ENCODE measurements around the gene PGLYRP4.

DNA sequence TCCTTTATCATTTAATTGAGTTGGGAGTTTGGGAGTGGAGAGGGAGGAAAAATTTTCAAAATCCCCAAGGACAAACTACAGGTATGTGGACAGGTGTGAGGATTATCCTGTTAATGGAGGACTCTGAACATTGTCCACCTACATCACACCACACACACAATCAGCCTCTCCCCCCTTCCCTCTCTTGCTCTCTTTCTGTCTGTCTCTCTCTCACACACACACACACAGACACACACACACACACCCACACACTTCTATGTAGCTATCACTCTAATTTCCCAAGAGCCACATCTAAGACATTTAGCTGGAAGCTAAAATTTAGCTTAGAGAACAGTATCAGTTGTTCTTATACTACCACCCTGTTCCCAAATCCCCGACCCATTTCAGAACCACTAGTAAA, 40.8 kb upstream of the PGLYRP4 start:
- TF ChIP-seq, protein P1, sequence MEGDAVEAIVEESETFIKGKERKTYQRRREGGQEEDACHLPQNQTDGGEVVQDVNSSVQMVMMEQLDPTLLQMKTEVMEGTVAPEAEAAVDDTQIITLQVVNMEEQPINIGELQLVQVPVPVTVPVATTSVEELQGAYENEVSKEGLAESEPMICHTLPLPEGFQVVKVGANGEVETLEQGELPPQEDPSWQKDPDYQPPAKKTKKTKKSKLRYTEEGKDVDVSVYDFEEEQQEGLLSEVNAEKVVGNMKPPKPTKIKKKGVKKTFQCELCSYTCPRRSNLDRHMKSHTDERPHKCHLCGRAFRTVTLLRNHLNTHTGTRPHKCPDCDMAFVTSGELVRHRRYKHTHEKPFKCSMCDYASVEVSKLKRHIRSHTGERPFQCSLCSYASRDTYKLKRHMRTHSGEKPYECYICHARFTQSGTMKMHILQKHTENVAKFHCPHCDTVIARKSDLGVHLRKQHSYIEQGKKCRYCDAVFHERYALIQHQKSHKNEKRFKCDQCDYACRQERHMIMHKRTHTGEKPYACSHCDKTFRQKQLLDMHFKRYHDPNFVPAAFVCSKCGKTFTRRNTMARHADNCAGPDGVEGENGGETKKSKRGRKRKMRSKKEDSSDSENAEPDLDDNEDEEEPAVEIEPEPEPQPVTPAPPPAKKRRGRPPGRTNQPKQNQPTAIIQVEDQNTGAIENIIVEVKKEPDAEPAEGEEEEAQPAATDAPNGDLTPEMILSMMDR (conservative IDR thresholded peaks at IDR 0.05; ENCODE audit: low read length): no peak
- TF ChIP-seq EZH2phosphoT487 (IDR thresholded peaks at IDR 0.05; ENCODE audit: borderline replicate concordance): no peak
